HG02943 (cell line): ENCODE data around the gene CDK5R1.

Experiments used
- ATAC-seq: cut with Tn5 transposase; IDR thresholded peaks from one replicate; pipeline ENCODE4 v1.9.1; 2021; ENCODE audit warnings: mild to moderate bottlenecking, low read depth, moderate library complexity; ENCODE audit not compliant: unreplicated experiment

CDK5R1 gene

DNA sequence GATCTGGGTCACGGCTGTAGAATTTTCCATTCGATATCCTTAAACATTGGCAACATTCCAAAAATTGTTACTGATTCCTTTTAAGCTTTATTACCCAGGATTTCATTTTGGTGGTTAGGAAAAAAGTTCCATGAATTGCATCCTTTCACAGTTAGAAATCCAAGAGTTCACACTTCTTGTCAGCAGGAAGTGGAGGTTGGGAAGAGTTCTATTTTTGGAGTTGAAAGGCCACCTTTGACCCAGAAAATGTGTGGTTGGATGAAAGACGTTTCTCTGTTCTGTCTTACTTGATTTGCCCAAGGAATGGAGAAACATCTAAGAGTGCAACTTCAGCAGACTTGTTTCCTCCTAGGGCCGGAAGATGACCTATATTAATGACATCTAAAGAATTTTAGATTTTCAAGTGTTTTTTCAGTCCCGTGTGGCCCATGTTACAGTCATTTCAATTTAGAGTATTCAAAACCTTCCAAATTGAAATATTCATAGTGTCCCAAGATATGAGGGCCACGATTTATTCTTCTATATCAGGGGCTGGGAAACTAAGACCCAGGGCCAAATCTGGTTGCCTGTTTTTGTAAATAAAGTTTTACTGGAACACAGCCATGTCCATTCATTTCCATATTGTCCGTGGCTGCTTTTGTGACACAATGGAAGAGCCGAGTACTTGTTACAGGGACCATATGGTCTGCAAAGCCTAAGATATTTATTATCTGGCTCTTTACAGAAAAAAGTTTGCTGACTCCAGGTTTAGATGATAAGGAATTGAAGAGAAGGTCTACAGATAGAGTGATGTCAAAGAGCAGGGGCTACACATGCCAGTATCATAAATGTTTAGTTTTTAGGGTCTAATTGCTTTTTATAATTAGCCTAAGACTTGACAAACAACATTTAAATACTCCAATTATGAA lies 50.2 kb downstream of the CDK5R1 start:
- ATAC-seq: no peak
